SK-N-SH (cell line): ENCODE data around the gene PCYT2. TPM values are rescaled to one million over a fixed set of nuclear protein-coding genes. Genes with fewer than 3 reads are reported as not detected.

Experiments
- CTCF ChIA-PET: fragments of 300-600, 350-600 bp; formaldehyde crosslinking; extraction: SDS; loops from one replicate; lab custom pipeline; 2021; lab: Yijun Ruan, JAX
- POLR2A ChIA-PET: fragments of 350-600 bp; sonication (Branson Sonifier 250); formaldehyde crosslinking; extraction: SDS; loops from one replicate; lab custom pipeline; 2020; ENCODE audit warnings: antibody characterized with exemption, inconsistent platforms; lab: Yijun Ruan, JAX
- DNase-seq: peaks from one replicate; pipeline ENCODE4 v3.0.0; 2012
- H2AFZ ChIP-seq: fragments of 200-600 bp; sonication (generic); 2 replicates; pipeline ENCODE4 v1.8.1; 2016; ENCODE audit warnings: antibody characterized with exemption, mild to moderate bottlenecking, low read depth
- H3F3A ChIP-seq: fragments of 200-600 bp; sonication (generic); replicated peaks from 2 replicates; pipeline ENCODE3; 2016; ENCODE audit warnings: antibody characterized with exemption, mild to moderate bottlenecking; ENCODE audit not compliant: insufficient read depth
- H3K27ac ChIP-seq, 2 experiments: fragments of 200-500 bp in 1 of 2; fragments of 200-600 bp in 1 of 2; sonication (Bioruptor generic) in 1 of 2; sonication (generic), shearing (Covaris generic) in 1 of 2; 2 replicates each; pipeline versions ENCODE4 v1.5.1 to v1.6.1; 2014 to 2016; ENCODE audit warnings: low read depth in 2 of 2, inconsistent platforms in 1 of 2, low read length in 1 of 2, mild to moderate bottlenecking in 1 of 2, mixed read lengths in 1 of 2
- H3K27me3 ChIP-seq: fragments of 200-600 bp; sonication (generic), shearing (Covaris generic); 2 replicates; pipeline ENCODE4 v1.6.1; 2016; ENCODE audit warnings: mixed run types; ENCODE audit not compliant: insufficient read depth
- H3K36me3 ChIP-seq, 2 experiments: fragments of 200-500 bp in 1 of 2; fragments of 200-600 bp in 1 of 2; sonication (Bioruptor generic) in 1 of 2; sonication (generic) in 1 of 2; replicated peaks in 1 of 2; 2 replicates each; pipeline versions ENCODE3 to v1.5.1; 2014 to 2016; ENCODE audit warnings: low read length in 1 of 2, mild to moderate bottlenecking in 1 of 2; ENCODE audit not compliant: insufficient read depth in 2 of 2, control insufficient read depth in 1 of 2
- H3K4me1 ChIP-seq, 2 experiments: fragments of 200-500 bp in 1 of 2; fragments of 200-600 bp in 1 of 2; sonication (Bioruptor generic) in 1 of 2; sonication (generic), shearing (Covaris generic) in 1 of 2; 2 replicates each; pipeline versions ENCODE4 v1.5.1 to v1.6.1; 2014 to 2016; ENCODE audit warnings: low read depth in 1 of 2, low read length in 1 of 2, mixed run types in 1 of 2; ENCODE audit not compliant: insufficient read depth in 2 of 2, control insufficient read depth in 1 of 2
- H3K4me2 ChIP-seq: fragments of 200-600 bp; sonication (generic), shearing (Covaris generic); 2 replicates; pipeline ENCODE4 v1.6.1; 2017; ENCODE audit warnings: mixed run types
- H3K4me3 ChIP-seq, 2 experiments: fragments of 200-500 bp in 1 of 2; fragments of 200-600 bp in 1 of 2; sonication (Bioruptor generic) in 1 of 2; sonication (generic), shearing (Covaris generic) in 1 of 2; 2 replicates each; pipeline versions ENCODE4 v1.5.1 to v1.8.1; 2014 to 2016; ENCODE audit warnings: low read depth in 2 of 2, inconsistent platforms in 1 of 2, low read length in 1 of 2, mild to moderate bottlenecking in 1 of 2, mixed read lengths in 1 of 2, moderate library complexity in 1 of 2
- H3K79me2 ChIP-seq: fragments of 200-600 bp; sonication (generic); 2 replicates; pipeline ENCODE4 v1.8.1; 2017; ENCODE audit warnings: mild to moderate bottlenecking; ENCODE audit not compliant: insufficient read depth
- H3K9ac ChIP-seq: fragments of 200-600 bp; sonication (generic); 2 replicates; pipeline ENCODE4 v1.6.1; 2017; ENCODE audit warnings: mixed run types
- H3K9me2 ChIP-seq: fragments of 200-600 bp; sonication (generic); 2 replicates; pipeline ENCODE4 v1.6.1; 2017; ENCODE audit warnings: mixed run types
- H3K9me3 ChIP-seq: fragments of 200-600 bp; sonication (generic); 2 replicates; pipeline ENCODE4 v1.6.1; 2017; ENCODE audit warnings: mixed run types, mild to moderate bottlenecking, moderate library complexity
- H4K20me1 ChIP-seq: fragments of 200-600 bp; sonication (generic); 2 replicates; pipeline ENCODE4 v1.6.1; 2017; ENCODE audit warnings: mild to moderate bottlenecking, mixed run types; ENCODE audit not compliant: insufficient read depth
- CHD2 ChIP-seq: fragments of 150-350 bp; IDR thresholded peaks from 2 replicates; pipeline ENCODE4 v1.6.1; 2018; ENCODE audit warnings: low read length; ENCODE audit not compliant: partially characterized antibody
- CTCF ChIP-seq: fragments of 200-600 bp; sonication (generic); IDR thresholded peaks from 2 replicates; pipeline ENCODE4 v1.6.1; 2017; ENCODE audit warnings: antibody characterized with exemption, mild to moderate bottlenecking, moderate library complexity
- ELF1 ChIP-seq: IDR thresholded peaks from 2 replicates; pipeline ENCODE4 v1.4.0; 2012
- EZH2phosphoT487 ChIP-seq: fragments of 200-600 bp; sonication (generic); IDR thresholded peaks from 2 replicates; pipeline ENCODE4 v1.6.1; 2017; ENCODE audit warnings: low read depth, mixed run types, mild to moderate bottlenecking, antibody characterized with exemption, moderate library complexity, borderline replicate concordance
- FOSL2 ChIP-seq: IDR thresholded peaks from 2 replicates; pipeline ENCODE4 v1.4.0; 2012; ENCODE audit warnings: low read depth, mild to moderate bottlenecking, moderate library complexity, borderline replicate concordance
- FOXM1 ChIP-seq: IDR thresholded peaks from 2 replicates; pipeline ENCODE4 v1.4.0; 2012; ENCODE audit warnings: low read depth, mild to moderate bottlenecking
- GABPA ChIP-seq: IDR thresholded peaks from 2 replicates; pipeline ENCODE4 v1.4.0; 2012; ENCODE audit warnings: low read depth, mild to moderate bottlenecking
- IRF3 ChIP-seq: fragments of 150-350 bp; IDR thresholded peaks from 2 replicates; pipeline ENCODE4 v1.6.1; 2016; ENCODE audit warnings: mild to moderate bottlenecking, low read depth, low read length
- MAX ChIP-seq: IDR thresholded peaks from 2 replicates; pipeline ENCODE4 v1.4.0; 2012; ENCODE audit warnings: low read depth
- MEF2A ChIP-seq: IDR thresholded peaks from 2 replicates; pipeline ENCODE4 v1.4.0; 2012; ENCODE audit warnings: low read depth, borderline replicate concordance
- NRF1 ChIP-seq: IDR thresholded peaks from 2 replicates; pipeline ENCODE4 v1.6.1; 2012; ENCODE audit warnings: low read depth, mild to moderate bottlenecking, low read length
- PBX3 ChIP-seq: IDR thresholded peaks from 2 replicates; pipeline ENCODE4; 2012
- POLR2AphosphoS5 ChIP-seq: IDR thresholded peaks from 2 replicates; pipeline ENCODE4 v1.6.1; 2012; ENCODE audit warnings: low read depth, low read length
- RCOR1 ChIP-seq: fragments of 150-350 bp; IDR thresholded peaks from 2 replicates; pipeline ENCODE4 v1.6.1; 2017; ENCODE audit warnings: antibody characterized with exemption, low read length
- RFX5 ChIP-seq: IDR thresholded peaks from 2 replicates; pipeline ENCODE4 v1.6.1; 2012; ENCODE audit warnings: mild to moderate bottlenecking, improper control_type of control experiment, low read length
- RXRA ChIP-seq: IDR thresholded peaks from 2 replicates; pipeline ENCODE4 v1.4.0; 2012; ENCODE audit warnings: low read depth, mild to moderate bottlenecking, borderline replicate concordance
- SIN3A ChIP-seq: IDR thresholded peaks from 2 replicates; pipeline ENCODE4 v1.6.1; 2012; ENCODE audit warnings: low read depth, mild to moderate bottlenecking, low read length, moderate library complexity, borderline replicate concordance
- USF1 ChIP-seq: IDR thresholded peaks from 2 replicates; pipeline ENCODE4 v1.4.0; 2012; ENCODE audit warnings: low read depth, borderline replicate concordance
- USF2 ChIP-seq: fragments of 150-350 bp; IDR thresholded peaks from 2 replicates; pipeline ENCODE4 v1.6.1; 2017; ENCODE audit warnings: antibody characterized with exemption, low read length, low read depth, borderline replicate concordance
- ZBTB33 ChIP-seq: IDR thresholded peaks from 2 replicates; pipeline ENCODE4 v1.4.0; 2012; ENCODE audit warnings: low read depth, borderline replicate concordance
- WGBS: methylation state at CpG from one replicate; pipeline ENCODE4 v1.1.6; 2017; ENCODE audit warnings: low lambda C conversion rate; 5-methylcytosine and 5-hydroxymethylcytosine counted together
- polyA plus RNA-seq, 3 experiments: library from polyadenylated mRNA; depleted of rRNA; stranded (reverse); fragments of >200 nt; gene quantifications; 2 replicates each; pipeline ENCODE4 v1.2.3, GENCODE V29; 2012

PCYT2 gene
- polyA plus RNA-seq, 1 of the 3 experiments (the other 2 are of a cell fraction), result 46.2 TPM

GRCh38 chr17:81940538-81941483 is 29.6 kb upstream of the PCYT2 start:
- Histone ChIP-seq H2AFZ (no peak overlapping the region), H3K9me2 (no peaks in the 10 kb centered on the region), H3K4me3 (no peak overlapping the region), H3K9me3 (no peaks in the 10 kb centered on the region)
- DNase-seq, result no peak
- WGBS, result 89% methylated on average over 52 of the region's 56 CpGs
- no peak for TF ChIP-seq PBX3
- no peak for TF ChIP-seq ZBTB33
- no peak for TF ChIP-seq CHD2
- TF ChIP-seq RFX5, result no peak
- TF ChIP-seq FOXM1, result no peak
- TF ChIP-seq MEF2A, result no peak
- no peak for TF ChIP-seq MAX
- TF ChIP-seq FOSL2, result no peak
- TF ChIP-seq RXRA, result no peak
- TF ChIP-seq ELF1, result no peak
- no peak for TF ChIP-seq GABPA
- no peak for TF ChIP-seq EZH2phosphoT487
- no peak for TF ChIP-seq SIN3A
- no peak for TF ChIP-seq NRF1
- no peak for TF ChIP-seq IRF3
- no peak for TF ChIP-seq POLR2AphosphoS5
- TF ChIP-seq USF1, result no peak
- TF ChIP-seq USF2, result no peak
- TF ChIP-seq CTCF, result no peak
- TF ChIP-seq RCOR1, result no peak
- TF ChIP-seq, all 33 proteins: peak for 0
- no peak overlapping the region for H3K27ac ChIP-seq
- no peaks in the 10 kb centered on the region for H3K36me3 ChIP-seq
- ChIA-PET CTCF (interaction anchor here (0.6 to 17.7 kb wide), 7 partner anchors 8 to 213 kb away, joined by 3 to 216 read pairs (median 3); partner anchors contain the start of genes CENPX, LRRC45 and NOTUM), POLR2A (no interaction called here)
- no peaks in the 10 kb centered on the region for H3F3A ChIP-seq
- H3K9ac ChIP-seq, result no peak overlapping the region
- H4K20me1 ChIP-seq, result no peaks in the 10 kb centered on the region
- no peaks in the 10 kb centered on the region for H3K27me3 ChIP-seq
- no peak overlapping the region for H3K4me2 ChIP-seq
- peaks cover 3 to 8% of the 10 kb centered on the region in 2 experiments; a peak in 2 of 4 replicates for H3K4me1 ChIP-seq
- H3K79me2 ChIP-seq, result peaks cover 13% of the 10 kb centered on the region
